HEK293 (cell line): ENCODE data around the gene CBX1.

ENCODE experiments used
- ATF2 ChIP-seq: fragments of 450-650 bp; formaldehyde crosslinking; IDR thresholded peaks from 2 replicates; pipeline ENCODE4 v1.5.1; 2016; ENCODE audit warnings: missing biosample characterization, missing genetic modification characterization, low read depth
- CTCF ChIP-seq: fragments of 450-650 bp; formaldehyde crosslinking; IDR thresholded peaks from 2 replicates; pipeline ENCODE4 v1.5.1; 2016; ENCODE audit warnings: missing biosample characterization, missing genetic modification characterization
- ELK4 ChIP-seq: IDR thresholded peaks from 2 replicates; pipeline ENCODE4 v1.6.1; 2011; ENCODE audit warnings: mild to moderate bottlenecking, low read depth, low read length, borderline replicate concordance
- KLF7 ChIP-seq: fragments of 450-650 bp; formaldehyde crosslinking; IDR thresholded peaks from 2 replicates; pipeline ENCODE4 v1.5.1; 2016; ENCODE audit warnings: missing biosample characterization, missing genetic modification characterization, borderline replicate concordance
- MYNN ChIP-seq: fragments of 450-650 bp; formaldehyde crosslinking; IDR thresholded peaks from 2 replicates; pipeline ENCODE4 v1.5.1; 2016; ENCODE audit warnings: missing biosample characterization, missing genetic modification characterization, borderline replicate concordance
- PBX3 ChIP-seq: sonication (generic); formaldehyde crosslinking; IDR thresholded peaks from 2 replicates; pipeline ENCODE4 v1.8.1; 2022; ENCODE audit warnings: mild to moderate bottlenecking, moderate library complexity, missing genetic modification reagents
- TCF7L2 ChIP-seq: IDR thresholded peaks from 2 replicates; pipeline ENCODE4 v1.6.1; 2011; ENCODE audit warnings: low read depth, mild to moderate bottlenecking, inconsistent platforms, low read length, moderate library complexity, borderline replicate concordance
- ZNF19 ChIP-seq: fragments of 450-650 bp; formaldehyde crosslinking; IDR thresholded peaks from 2 replicates; pipeline ENCODE4; 2016; ENCODE audit warnings: missing biosample characterization, missing genetic modification characterization, low read depth
- ZNF239 ChIP-seq: fragments of 450-650 bp; formaldehyde crosslinking; IDR thresholded peaks from 2 replicates; pipeline ENCODE4 v1.5.1; 2016; ENCODE audit warnings: missing biosample characterization, missing genetic modification characterization
- ZNF624 ChIP-seq: fragments of 450-650 bp; formaldehyde crosslinking; IDR thresholded peaks from 2 replicates; pipeline ENCODE4 v1.5.1; 2017; ENCODE audit warnings: missing biosample characterization, missing genetic modification characterization

GRCh38 chr17:48048384-48049126 is 52.7 kb downstream of the CBX1 start:
- TF ChIP-seq PBX3 (CRISPR knock-in tag), result peak; percentile 12; the same call in 1 of the 2 replicates
- no peak for TF ChIP-seq CTCF
- TF ChIP-seq ZNF19 (tag by site-specific recombination), result no peak
- no peak for TF ChIP-seq ATF2 (tag by site-specific recombination)
- TF ChIP-seq ZNF624 (tag by site-specific recombination), result no peak
- no peak for TF ChIP-seq MYNN (tag by site-specific recombination)
- TF ChIP-seq KLF7, result peak; percentile 92
- TF ChIP-seq ELK4, result no peak; the same call in 1 of the 2 replicates
- no peak for TF ChIP-seq TCF7L2
- TF ChIP-seq ZNF239, result no peak
